Inferior parietal cortex (tissue), 1 donor: ENCODE measurements around the gene LDLRAD4.

ENCODE experiments used
- DNase-seq: peaks from one replicate; pipeline ENCODE4 v3.0.0-alpha.2; 2016; ENCODE audit errors: extremely low spot score

LDLRAD4 gene

DNA sequence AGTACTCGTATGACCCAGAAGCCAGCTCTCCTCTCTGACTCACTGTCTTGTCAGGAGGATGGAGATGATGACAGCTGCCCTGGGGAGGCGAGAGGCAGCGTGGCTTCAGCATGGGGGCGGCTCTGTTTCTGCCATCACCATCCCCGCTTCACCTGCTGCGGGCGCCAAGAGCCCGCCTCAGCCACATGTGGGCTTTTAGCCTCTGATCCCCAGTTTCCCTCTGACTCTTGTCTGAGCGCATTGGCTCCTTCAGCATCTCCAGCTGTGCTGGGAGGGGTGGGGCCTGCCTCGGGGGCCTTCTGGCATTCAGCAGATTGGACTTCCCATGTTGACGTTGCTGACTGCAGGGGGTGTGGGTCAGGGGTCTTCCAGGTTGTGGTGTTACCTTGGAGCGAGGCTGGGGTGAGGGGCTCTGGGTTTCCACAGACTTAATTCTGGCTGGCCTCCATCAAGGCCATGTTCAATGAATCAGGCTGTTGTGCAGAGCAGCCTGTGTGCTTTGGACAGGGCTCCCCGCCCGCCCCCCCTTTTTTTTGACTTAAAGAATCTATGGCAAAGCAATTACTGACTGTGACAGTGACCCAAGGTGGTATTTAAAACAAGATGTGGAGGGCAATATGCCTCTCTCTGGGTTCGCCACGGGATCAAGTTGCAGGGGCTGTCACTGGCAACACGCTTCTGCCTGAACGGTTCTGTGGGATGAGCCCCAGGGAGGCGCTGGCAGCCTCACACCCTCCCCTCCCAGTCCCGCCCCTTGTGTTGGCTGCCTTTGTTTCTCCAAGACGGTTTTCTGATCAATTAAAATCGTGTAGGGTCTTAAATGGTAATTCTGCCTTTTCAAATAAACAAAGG, 228.3 kb downstream of the LDLRAD4 start:
- DNase-seq = no peak

DNA sequence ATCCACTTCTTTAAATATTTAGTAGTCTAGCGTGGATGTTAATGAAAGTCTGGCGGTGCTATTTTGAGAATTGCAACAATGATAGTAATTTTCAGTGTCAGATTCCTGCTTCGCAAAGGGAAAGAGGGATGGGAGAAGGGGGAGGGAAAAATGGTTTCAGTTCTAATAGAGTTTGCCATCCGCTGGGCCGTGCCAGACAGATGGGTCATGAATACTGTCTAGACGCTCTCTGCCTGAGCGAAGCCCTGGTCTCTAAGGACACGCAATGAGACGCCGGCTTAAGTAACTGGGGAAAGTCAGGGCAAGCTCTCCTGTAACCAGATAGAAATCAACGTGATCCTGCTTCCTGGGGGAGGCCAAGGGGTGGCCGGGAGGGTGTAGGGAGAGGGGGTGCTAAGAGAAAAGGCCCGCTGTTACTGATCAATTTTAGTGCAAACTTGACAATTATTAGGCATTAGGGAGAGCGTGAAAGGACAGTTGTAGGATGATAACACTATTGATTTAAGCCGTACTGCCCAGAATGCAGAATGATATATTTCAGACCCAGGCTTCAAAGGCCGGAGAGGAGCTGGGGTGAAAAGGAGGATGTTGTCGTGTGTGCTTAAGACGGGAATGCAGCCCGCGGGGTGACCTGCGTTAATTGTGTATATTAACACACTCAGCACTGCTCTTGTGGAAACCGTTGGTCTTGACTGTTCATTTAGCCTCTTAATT, 229.2 kb downstream of the LDLRAD4 start:
- no peak for DNase-seq

DNA sequence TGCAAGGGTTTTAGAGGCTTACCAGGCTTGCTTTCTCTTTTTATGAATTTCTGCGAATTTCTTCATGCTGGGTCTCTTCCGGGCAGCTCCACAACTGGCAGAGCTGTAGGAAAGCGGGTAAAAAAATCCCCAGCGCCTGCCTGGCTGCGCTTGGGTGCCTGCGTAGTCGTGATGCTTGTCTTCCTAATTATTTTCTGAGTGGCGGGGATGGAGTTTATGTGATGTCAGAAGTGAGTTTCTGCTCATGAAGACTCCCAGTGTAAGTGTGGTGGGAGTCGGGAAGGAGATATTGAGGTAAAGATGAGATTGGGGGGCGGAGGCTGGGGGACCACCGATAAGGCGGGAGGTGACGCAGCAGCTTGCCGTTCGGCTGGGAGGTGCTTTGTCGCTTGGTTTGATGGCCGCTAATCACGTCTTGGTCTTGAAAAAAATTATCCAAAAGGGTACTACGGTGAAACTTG, 229.8 kb downstream of the LDLRAD4 start:
- DNase-seq = no peak

DNA sequence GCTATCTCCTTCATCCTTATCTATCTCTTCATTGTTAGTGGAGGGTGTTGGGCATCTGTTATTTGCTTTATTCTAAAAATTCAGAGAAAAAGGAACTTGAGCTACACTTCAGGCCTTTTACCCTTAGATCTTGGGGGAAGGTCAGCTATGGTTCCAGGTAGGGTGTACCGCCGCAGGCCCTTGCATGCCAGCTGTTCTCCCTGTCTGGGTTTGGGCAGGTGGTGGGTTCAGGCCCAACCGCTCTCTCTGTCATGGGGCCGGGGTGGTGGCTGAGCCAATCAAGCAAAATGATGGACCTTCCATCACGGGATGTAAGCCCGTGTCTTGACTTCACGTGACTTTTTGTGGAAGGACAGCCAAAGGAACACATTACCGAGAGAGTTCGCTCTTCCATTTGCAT, 231.1 kb downstream of the LDLRAD4 start:
- DNase-seq = no peak

DNA sequence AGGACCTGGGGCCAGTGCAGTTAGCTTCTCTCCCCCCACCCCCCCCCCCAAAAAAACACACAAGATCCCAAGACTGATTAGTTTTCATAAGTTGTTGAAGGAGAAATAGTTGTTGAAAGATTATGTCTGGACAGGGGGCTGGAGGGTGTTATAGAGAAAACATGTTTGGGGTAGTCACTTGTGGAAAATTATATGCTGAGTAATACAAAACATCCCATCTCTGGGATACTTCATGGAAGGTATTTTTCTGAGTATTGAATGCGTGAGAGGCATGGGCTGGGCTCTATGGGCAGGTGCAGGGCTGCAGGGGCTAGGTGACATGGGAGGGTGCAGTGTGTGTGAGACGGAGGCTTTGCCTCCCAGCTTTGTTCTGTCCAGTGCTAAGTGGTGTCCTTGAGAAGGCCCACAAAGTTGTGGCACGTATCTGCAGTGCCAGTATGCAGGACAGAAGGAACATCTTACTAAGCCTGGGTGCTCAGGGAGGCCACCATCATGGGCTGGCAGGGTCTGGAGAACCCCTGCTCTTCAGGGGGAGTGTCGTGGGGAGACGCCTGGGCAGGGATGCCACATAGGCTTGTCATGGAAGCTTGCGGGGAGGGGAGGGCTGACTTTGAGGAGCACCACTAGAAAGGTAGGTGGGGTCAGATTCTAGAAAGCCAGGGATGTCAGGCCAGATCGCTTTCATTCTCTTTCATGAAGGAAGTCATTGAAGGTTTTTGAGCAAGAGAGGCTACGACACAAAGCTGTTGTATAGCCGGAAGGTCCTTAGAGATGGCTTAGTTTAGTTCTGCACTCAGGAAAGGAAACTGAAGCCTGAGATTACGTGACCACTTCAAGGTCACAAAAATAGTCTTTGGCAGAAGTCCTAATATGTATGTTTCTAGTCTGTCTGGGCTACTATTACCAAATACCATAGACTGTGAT, 232.0 kb downstream of the LDLRAD4 start:
- no peak for DNase-seq

DNA sequence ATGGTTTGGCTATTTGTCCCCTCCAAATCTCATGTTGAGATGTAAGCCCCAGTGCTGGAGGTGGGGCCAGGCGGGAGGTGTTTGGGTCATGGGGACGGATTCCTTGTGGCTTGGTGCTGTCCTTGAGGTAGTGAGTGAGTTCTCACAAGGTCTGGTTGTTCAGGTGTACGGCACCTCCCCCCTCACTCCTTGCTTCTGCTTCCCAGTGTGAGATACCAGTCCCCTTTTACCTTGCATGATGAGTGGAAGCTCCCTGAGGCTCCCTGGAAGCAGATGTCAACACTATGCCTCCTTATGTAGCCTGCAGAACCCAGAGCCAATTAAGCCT, 232.6 kb downstream of the LDLRAD4 start:
- DNase-seq = no peak

DNA sequence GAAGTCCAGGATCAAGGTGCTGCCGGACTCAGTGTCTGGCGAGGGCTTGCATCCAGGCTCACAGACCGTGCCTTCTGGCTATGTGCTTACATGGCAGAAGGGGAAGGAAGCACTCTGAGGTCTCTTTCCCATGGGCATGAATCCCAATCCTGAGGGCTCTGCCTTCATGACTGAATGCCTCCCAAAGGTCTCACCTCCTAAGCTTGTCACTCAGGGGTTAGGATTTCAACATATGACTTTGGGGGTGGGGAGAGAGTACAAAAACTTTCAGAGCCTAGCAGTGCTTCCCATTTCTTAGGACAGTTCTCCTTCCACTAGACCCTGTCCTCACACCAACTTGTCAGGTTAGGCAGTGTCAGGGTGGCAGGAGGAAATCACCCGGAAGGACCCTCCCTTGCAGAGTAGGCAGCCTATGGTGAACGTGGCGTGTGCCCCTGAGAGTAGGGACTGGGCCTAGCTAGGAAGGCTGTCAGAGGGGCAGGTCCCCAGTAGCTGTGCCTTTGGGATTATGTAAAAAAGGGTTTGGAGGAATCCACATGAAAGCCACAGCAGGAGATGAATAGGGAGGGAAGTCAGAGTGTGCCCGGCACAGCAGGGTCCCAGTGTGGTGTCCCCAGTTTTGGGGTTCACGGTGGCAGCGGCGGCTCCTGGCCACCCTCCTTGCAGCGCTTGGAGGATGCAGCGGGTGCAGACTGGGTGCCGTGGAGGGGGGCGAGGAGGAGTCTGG, 233.3 kb downstream of the LDLRAD4 start:
- no peak for DNase-seq

DNA sequence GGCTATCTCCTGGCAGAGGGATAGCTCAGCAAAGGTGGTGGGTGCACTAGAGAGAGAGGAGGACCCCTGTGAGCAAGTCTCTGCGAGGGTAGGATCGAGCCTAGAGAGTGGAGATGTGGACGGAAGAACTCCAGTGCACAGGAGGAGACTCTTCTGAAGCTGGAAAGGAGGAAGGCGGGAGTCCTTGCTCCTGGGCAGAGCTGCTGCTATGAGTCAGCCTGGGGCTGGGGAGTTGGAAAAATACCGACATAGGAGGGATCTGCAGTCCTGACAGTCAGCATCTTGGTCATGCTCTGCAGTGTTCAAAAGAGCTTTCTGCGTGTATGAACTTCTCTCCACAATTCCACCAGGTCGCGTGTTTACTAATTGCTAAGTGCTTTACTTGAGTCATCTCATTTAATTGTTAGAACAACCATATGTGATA, 233.8 kb downstream of the LDLRAD4 start:
- no peak for DNase-seq

DNA sequence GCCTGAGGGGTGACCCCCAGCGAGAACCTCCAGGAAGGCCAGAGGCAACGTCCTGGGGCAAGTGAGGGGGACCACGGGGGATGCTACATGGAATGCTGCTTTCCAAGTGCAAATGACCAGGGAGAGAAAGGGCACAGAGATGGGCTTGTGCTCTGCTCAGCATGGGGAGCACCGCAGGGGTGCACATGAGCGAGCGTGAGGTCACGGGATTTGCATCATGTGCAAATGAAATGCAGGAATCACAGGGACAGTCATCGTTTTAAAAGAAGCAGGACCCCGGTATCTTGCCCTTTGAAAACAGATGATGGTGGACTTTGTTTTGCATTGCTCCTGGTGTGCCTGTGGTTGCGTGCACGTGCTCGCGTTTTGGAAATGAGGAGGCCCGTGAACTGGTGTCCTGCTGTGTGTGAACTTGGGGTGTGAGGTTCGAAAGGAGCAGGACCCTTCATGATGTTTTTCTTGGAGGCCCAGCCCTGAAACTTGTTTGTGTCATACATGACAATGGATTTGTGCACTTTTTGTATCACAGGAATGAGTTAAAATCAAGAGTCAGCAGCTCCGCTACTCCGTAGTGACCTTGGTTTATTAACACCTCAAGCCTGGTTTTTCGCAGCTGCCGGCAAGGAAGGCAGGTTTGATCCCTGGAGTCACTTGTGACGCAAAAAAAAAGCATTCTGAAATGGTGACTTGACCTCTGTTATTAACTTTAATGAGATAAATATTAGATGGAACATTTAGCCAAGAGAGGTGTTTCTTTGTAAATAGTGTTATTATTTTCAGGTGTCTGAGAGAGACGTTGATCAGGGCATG, 234.5 kb downstream of the LDLRAD4 start:
- no peak for DNase-seq

DNA sequence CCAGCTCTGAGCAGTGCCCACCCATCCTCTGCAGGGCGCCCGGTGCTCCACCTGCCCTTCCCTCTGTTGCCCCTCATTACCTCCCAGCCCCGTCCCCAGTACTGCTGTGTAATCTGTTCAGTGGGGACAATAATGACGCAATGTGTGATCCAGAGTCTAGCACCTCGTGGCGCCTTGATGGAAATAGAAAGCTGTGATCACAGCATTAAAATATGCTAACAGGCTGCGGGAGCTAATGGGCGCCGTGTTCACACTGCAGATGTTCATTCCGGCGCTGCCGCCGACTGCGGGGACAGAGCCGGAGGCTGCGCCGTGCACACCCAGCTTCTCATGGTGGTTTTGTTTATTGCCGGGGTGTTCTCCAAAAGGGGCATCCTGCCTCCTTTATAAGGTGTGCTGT, 235.2 kb downstream of the LDLRAD4 start:
- DNase-seq = no peak

DNA sequence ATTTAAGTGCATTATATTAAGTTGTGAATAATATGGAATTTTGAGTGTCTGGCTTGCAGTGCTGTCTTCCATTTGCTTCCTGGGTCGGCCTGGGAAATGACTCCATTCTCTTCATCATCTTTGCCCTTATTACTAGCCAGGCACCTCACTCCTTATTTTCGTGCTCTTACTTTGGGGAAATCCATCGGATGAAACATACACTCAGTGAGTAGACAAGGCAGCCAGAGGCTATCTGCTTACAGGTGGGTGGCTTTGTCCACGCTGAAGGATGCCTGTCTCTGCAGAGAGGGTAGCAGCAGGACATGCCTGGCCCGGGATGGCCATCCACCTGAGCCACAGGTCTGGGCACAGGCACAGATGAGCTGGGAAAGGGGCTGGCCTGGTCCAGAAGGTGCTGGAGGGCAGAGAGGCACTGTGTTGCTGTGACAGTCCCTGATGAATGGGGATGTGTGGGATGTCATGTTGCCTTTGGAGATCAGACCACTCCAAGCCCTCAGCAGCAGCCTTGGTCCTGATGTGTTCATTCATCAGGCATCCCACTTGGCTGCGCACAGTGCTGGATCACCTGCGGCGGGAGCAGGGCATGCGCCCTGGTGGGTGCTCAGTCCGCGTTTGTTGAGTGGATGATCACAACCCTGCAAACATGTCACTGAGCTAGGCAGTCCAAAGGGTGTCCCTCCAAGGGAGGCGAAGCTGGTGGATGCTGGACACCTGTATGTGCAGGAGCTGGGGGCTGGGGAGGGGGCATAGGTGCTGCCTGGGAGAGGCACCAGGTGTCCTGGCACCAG, 236.0 kb downstream of the LDLRAD4 start:
- DNase-seq = no peak

DNA sequence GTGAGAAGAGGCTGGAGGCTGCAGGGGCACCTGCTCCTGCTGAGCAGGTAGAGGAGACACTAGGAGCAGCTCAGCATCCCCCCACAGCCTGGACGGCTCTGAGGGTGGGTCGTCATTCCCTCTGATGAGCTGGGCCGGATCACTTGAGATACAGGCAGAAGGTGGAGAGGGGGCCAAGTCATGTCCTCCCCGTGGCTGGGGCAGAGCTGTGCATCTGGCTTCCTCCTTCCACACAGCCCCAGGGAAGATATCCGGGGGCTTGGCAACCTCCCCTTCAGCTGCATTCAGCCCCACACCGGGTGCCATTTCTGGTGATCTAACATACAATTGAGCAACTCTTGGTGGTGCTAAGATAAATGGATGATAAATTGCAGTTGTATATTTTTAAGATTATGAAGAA, 236.9 kb downstream of the LDLRAD4 start:
- no peak for DNase-seq

DNA sequence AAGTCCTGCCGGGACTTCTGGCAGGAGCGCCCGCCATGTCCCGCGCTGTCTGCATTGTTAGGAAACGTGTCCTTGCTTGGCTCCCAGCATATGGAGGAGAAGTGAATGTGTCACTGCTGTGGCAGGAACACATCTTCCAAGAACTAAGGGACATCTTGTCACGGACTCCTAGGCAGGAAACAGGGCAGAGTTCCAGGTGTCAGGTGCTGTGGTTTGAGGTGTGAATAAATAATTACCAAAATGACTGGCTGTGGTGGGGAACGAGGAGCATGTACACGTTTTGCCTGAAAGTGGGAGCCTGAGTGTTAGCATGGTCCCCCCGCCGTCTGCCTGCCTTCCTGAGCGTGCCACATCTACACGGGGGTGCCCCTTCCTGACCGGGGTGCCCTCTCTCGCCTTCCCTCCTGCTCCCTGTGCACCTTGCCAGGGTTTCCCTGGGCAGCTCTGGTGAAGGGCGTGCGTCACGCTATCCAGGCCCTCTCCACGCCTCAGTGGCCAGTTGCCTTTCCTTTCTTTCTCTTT, 237.5 kb downstream of the LDLRAD4 start:
- DNase-seq = no peak

DNA sequence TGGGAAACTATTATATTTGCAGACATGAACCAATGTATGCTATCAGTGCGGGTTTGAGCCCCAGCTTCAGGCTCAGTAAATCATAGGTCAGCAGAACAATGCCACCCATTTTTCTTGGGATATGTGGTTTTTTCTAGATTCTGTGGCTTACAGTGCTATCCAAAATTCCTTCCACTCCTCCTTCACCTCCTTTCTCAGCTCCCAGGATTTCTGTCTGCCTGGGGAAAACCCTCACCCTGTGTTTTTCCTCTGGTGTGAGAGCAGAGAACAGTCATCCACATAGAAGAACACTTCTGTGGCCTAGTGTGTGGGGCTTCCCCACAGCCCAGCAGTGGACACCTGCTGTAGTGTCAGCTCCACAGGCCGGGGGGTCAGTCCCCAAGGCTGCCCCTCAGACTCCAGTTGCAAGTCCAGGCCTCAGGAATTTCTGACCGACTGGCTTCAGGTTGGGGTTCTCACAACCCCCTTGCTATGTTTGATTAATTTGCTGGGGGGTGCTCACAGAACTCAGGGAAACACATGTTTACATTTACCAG, 238.2 kb downstream of the LDLRAD4 start:
- DNase-seq = no peak

DNA sequence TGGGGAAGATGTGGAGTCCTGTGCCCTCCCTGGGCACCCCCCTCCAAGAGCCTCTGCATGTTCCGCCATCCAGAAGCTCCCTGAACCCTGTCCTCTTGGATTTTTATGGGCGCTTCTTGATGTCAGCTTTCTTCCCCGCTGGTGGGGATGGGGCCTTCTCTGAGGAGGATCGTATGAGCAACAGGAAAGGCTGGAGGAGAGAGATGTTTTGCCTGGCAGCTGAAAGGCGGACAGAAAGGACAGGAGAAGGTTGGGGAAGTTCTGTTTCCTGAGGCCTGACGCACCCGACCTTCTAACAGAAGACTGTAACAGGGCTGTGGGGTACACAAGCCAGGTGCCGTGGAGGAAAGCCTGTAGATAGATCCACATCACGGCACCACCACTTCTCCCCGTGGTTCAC, 238.8 kb downstream of the LDLRAD4 start:
- DNase-seq = no peak

DNA sequence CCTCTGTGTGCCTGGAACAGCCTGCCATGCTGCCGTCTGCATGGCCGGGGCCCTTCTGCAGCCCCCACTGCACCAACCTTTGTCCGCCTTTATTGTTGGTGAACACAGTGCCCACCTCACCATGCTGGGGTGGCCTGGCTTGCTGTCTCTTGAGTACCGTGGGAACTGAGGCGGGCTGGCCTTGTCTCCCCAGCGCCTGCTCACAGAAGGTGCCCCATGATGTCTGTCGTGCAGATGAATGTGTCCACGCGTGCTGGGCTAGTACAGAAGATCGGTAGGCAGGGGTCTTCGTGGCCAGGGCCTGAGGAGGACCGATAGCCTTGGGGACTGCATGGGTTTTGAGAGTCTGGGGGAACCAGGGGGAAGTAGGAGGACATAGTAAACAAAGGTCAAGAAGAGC, 242.4 kb downstream of the LDLRAD4 start:
- DNase-seq = no peak

DNA sequence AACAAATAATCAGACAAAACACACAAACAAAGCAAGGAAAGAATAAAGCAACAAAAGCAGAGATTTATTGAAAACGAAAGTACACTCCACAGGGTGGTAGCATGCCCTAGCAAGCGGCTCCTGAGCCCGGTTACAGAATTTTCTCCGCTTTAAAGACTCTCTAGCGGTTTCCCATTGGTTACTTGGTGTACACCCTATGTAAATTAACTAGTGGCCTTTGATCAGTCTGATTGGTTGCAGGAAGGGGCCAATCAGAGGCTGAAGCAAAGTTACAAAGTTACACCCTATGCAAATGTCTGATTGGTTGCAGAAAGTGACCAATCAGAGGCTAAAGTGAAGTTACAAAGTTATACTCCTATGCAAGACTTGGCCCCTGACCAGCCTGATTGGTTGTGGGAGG, 242.9 kb downstream of the LDLRAD4 start:
- no peak for DNase-seq

DNA sequence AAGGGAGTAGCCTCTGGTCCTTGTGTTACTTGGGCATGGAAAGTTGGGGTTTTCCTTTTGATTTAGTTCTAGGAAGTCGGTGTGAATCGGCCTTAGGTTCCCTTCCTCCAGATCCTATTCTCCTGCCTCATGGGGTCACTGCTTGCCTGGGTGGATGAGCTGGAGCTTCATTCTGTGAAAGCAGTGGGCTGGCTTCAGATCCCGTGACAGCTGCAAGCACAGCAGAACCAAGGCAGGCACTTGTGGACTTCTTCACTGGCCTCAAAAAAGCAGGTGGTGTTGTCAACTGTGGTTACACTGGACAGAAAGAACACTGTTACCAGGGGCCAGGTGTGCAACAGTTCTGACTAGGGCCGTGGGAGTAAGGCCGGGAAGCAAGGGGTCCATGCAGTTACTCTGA, 243.4 kb downstream of the LDLRAD4 start:
- no peak for DNase-seq

DNA sequence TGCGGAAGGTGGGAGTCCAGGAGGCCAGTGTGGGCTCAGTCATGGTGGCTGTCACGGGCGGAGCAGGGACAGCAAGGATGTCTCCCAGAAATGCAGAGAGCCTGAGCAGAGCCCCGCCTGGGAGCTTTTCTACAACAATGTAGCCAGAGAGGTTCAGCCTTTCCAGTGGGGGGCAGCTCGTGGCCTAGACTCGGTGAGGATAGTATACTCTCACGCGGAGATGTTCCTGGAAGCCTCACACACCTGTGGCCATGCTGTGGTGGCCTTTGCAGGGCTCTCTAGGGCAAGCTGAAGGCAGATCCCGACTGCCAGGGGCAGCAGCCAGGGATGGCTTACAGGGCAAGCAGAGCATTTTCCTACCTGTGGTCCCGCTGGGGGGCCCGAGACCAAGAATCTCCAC, 244.1 kb downstream of the LDLRAD4 start:
- no peak for DNase-seq
